GM19328 (cell line): ENCODE results near the gene ADAMTS13.

Experiments used
- ATAC-seq: cut with Tn5 transposase; IDR thresholded peaks from one replicate; pipeline ENCODE4 v1.9.1; 2021; ENCODE audit warnings: mild to moderate bottlenecking, moderate library complexity; ENCODE audit not compliant: unreplicated experiment

The ADAMTS13 gene

DNA sequence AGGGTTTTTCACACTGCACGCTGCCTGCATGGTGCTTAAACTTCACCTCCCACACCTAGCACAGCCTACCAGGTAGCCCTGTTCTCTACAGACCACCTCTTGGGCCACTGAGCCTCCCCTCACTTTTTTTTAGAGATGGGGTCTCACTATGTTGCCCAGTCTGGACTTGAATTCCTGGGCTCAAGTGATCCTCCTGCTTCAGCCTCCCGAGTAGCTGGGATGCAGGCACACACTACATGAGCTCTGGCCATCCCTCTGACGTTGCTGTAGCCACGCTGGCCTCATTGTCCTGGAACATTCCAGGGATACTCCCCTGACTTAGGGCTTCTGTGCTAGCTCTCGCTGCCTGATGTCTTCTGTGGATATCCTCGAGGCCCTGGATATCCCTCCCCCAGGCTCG is 30.4 kb downstream of the ADAMTS13 start:
- no peak for ATAC-seq

DNA sequence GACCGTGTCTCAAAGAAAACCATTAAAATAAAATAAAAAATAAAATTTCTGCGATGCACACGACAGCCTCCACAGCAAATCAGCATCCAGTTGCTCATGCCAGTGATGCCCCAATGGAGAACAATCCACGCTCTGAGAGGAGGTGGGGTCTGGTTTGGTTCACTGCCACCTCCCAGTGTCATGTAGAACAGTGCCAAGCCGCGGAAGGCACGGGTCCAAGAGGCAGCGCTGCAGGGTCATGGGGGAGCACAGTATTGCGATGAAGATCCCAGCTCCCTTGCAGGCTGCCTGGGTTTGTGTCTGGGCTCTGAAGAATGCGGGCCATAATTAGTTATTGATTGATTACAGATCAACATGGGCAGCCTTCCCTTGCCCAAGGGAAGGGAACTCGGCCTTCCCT is 31.5 kb downstream of the ADAMTS13 start:
- no peak for ATAC-seq

DNA sequence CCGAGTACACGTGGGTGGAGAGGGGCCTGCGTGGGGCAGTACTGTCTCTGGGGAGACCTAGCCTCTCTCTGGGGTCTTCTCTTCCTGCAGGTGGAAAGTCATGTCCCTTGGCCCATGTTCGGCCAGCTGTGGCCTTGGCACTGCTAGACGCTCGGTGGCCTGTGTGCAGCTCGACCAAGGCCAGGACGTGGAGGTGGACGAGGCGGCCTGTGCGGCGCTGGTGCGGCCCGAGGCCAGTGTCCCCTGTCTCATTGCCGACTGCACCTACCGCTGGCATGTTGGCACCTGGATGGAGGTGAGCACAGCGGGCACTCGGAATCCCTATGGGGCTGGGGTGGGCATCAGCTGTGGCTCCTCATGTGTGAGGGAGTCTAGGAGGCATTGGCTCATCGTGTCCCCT is 32.2 kb downstream of the ADAMTS13 start:
- no peak for ATAC-seq

DNA sequence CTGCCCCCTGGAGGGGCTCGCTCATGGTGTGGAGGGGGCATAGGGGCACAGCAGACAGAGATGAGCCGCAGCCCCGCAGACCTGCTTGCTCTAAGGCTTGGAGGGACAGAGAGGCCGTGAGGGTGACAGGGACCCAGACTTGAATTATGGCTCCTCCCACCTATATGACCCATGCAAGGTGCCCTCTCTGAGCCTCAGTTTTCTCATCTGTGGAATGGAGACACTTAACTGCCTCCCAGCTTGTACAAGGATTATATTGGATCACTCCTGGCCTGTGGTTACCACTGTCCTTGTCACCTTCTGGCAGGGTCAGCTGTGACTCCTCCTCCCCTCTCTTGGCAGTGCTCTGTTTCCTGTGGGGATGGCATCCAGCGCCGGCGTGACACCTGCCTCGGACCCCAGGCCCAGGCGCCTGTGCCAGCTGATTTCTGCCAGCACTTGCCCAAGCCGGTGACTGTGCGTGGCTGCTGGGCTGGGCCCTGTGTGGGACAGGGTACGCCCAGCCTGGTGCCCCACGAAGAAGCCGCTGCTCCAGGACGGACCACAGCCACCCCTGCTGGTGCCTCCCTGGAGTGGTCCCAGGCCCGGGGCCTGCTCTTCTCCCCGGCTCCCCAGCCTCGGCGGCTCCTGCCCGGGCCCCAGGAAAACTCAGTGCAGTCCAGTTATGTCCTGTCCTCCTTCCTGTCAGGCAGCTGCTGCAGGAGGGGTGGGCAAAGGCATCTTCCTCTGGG is 32.9 kb downstream of the ADAMTS13 start:
- no peak for ATAC-seq

DNA sequence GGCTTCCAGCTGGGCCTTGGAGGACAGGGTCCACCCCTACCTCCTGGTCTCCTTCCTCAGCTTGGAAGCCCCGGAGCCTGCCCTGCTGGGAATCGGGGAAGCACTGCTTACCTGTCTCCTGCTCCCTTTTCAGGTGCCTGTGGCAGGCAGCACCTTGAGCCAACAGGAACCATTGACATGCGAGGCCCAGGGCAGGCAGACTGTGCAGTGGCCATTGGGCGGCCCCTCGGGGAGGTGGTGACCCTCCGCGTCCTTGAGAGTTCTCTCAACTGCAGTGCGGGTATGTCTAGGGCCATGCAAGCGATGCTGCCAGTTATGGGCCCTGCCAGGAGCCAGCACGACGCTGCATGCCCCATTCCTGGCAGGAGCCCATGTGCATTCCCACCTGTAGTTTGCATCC is 33.8 kb downstream of the ADAMTS13 start:
- no peak for ATAC-seq

DNA sequence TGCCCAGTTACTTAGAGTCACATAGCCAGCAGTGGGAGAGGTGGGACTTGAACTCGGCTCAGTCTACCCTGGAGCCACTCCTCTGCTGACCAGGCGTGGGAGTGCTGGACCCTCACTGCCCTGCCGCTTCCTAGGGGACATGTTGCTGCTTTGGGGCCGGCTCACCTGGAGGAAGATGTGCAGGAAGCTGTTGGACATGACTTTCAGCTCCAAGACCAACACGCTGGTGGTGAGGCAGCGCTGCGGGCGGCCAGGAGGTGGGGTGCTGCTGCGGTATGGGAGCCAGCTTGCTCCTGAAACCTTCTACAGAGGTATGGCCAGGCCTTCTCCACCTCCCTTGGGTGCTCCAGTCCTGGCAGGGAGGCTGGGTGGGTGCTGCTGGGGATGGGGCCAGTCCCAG is 34.2 kb downstream of the ADAMTS13 start:
- no peak for ATAC-seq

DNA sequence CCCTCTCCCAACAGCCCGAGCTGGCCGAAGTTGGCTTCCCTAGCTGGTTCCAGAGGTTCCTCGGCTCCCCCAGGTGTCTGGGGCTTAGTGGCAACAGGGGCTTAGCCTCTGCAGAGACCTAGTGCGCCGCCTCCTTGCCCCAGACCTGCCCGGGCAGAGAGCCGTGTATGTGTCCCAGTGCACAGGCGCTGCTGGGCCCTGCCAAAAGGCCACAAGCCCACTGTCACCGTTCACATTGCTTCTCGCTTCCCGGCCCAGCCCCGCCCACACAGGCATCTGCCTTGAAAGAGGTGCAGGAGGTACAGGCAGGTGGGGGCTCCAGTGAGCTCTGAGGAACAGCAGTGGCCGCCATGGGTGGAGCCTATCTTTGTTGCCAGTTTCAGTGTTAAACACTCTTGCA is 35.1 kb downstream of the ADAMTS13 start:
- ATAC-seq = no peak

DNA sequence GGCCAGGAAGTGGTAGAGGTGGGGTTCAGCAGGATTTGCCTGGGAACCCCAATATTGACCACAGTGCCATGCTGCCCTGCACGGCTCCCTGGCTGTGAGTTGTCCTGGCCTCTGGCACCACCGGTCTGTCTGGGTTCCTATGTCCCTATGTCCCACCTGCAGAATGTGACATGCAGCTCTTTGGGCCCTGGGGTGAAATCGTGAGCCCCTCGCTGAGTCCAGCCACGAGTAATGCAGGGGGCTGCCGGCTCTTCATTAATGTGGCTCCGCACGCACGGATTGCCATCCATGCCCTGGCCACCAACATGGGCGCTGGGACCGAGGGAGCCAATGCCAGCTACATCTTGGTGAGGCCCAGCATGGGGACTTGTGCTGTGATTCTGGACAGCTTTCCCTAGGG is 35.6 kb downstream of the ADAMTS13 start:
- ATAC-seq = no peak

DNA sequence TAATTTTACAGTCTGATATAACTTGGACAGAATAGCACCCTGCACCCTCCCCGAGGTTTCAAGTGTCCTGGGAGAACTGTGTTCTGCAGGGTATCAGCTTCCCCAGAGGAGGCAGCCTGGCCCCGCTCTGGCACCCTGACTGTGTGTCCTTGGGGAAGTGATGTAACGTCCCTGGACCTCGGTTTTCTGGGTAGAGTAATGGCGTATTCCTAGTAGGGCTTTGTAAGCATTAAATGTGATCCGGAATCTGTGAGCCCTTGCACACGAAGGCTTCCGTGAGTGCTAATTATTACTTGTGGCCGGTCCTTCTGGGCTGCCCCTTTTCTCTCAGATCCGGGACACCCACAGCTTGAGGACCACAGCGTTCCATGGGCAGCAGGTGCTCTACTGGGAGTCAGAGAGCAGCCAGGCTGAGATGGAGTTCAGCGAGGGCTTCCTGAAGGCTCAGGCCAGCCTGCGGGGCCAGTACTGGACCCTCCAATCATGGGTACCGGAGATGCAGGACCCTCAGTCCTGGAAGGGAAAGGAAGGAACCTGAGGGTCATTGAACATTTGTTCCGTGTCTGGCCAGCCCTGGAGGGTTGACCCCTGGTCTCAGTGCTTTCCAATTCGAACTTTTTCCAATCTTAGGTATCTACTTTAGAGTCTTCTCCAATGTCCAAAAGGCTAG is 36.6 kb downstream of the ADAMTS13 start:
- no peak for ATAC-seq

DNA sequence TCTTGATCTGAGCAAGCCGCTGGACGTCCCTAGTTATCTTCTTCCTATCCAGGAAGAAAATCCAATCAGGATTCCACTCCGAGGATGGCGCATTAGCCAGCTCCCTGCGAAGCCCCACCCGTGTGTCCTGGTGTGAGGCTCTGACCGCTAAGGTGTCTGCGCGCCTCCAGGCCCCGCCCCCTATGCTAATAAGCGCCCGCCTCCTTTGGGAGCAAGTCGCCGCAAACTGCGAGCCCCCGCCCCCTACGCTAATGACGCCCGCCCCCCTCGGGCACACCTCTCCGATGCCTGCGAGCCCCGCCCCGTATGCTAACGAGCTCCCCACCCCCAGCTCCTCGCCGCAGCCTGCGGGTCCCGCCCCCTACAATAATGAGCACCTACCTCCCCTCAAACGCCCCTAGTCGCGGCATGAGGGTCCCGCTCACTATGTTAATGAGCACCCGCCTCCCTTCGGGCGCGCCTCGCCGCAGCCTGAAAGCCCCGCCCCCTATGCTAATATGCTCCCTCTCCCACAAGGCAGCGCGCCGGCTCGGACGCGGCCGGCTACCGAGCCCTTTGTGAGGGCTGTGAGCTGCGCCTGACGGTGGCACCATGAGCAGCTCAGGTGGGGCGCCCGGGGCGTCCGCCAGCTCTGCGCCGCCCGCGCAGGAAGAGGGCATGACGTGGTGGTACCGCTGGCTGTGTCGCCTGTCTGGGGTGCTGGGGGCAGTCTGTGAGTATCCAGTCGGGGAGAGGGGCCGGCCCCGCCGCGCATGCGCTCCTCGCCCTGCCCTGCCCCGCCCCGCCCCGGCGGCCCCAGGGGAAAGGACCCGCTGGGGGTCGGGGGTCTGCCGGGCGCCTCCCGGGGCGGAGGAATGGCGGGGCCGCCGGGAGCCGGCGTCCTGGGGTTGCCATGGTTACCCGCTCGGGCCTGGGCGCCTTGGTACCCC is 37.6 kb downstream of the ADAMTS13 start, which contains the start of gene CACFD1:
CACFD1 (plus strand) TSS at position 503 of the 929 bp plus-strand sequence; CDS start at position 592, 89 bp downstream.
- peak; percentile 82 for ATAC-seq

DNA sequence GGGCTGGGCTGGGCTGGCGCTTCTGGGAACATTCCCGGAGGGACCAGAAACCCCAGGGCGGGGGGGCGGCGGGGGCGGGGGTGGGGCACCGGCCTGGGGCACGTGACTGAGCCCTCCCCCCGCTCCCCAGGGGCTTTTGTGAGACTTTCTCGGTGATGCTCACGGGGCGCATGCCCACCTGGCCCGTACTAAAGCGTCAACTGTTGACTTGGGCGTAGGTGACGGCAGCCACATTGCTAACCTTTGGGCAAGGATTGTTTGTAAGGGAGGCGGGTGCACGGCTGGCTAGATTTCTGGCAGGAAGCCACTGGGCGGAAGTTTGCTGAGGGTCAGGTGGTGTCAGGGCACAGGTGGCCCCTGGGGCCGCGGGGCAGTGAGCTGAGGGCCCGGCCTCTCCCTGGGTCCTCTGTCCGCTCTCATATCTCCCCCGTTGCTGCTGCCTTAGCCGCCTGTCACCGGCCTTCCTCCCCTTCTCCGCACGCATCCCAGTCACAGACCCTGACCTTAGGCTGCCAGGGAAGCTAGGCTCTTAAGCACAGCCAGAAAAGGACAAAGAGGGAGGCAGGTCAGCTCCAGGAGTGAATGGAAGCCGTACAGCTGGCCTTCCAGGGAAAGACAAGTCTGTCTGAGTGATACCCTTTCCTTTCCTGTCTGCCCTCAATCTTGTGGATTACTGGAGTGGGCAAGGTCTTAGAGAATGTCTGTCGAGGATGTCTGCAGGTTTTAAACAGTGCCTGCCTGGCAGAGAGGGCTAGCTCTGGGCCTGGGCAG is 38.4 kb downstream of the ADAMTS13 start:
- ATAC-seq = peak; percentile 8

DNA sequence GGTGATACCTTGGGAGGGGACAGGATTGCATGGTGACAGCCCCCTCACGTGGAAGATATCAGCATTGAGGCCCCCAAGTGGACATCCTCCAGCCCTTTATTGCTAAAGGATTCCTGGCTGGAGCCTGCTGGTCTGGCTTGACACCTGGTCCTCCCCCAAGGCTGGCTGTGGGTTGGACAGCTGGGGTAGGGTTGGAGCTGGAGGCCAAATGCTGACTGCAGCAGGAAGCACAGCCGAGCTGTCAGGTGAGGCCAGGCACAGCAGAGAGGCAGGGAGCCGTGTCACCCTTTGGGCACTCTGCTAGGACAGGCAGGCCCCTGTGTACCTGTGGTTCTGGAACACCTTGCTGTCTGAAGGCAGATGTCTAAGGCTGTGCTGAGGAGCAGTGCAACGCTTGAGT is 39.8 kb downstream of the ADAMTS13 start:
- no peak for ATAC-seq

DNA sequence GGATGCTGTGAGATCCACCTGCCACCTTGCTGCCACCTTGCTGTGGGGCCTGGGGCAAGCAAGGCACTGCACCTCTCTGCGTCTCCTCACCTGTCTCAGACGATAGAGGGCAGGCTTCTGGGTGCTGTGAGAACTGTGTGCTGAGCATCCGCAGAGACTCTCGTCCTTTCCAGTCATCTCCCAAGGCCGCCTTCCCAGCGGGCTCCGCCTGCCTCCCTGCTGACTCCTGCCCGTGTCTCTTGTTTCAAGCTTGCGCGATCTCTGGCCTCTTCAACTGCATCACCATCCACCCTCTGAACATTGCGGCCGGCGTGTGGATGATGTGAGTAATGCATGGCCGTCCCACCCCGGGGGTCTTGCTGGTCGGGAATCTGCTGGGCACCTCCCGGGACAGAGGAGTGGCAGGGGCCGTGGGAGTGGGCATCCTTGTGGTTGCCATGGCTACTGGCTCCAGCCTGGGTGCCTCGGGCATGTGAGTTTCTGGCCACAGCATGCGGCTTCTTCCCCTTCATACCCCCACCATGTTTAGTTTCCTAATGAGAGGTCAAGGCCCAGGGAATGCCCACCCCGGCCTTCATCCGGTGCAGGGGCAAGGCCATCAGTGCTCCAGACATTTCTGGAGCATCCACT is 41.2 kb downstream of the ADAMTS13 start:
- no peak for ATAC-seq

DNA sequence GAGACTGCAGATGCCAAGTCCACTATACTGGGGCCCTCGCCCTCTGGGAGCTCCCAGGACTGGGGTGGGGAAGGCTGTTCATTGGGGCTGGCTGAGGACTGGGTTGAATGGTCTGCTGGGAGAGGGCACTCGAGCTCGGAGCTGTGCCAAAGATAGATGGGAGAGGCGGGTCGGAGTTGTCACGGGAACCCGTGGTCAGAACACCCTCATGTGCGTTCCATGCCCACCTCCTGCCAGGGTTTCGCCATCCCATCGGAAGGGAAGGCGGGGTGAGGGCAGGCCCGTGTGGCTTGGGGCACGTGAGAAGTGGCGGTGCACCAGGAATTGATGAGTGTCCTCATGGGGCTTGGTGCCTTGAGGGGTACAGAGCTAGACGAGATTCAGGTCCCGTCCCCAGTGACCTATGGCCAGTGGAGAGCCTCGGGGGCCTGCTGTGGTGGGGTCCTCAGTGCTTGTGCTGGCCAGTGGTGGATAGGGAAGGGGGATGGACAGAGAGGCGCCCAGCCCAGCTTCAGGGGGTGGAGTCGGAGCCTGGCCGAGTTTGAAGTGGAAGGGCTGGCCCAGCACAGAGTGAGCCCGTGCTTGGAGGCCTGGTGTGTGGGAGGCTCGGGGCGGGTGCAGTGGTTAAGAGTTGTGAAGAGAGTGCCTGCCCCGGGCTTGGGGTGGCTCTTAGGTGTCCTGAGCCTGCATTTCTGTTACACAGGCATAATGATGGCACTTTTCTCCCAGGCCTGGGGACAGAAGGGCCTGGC is 41.9 kb downstream of the ADAMTS13 start:
- no peak for ATAC-seq

DNA sequence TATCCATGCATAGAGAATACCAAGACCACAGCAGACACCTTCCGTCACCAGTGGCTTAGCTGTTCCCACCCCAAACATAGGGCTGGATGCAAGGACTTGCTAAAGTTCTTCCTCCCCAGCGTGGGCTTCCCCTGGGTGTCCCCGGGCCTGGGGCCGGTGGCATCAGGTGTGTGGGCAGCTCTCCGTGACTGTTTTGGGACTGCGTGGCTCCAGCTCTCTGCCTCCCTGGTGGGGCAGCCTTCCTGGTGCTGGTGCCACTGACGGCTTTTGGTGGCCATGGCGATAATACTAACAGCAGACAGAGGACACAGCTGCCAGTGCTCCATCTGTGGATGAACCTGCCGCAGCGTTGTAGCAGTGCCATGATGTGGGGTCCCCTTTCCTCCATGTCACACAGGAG is 42.5 kb downstream of the ADAMTS13 start:
- no peak for ATAC-seq

DNA sequence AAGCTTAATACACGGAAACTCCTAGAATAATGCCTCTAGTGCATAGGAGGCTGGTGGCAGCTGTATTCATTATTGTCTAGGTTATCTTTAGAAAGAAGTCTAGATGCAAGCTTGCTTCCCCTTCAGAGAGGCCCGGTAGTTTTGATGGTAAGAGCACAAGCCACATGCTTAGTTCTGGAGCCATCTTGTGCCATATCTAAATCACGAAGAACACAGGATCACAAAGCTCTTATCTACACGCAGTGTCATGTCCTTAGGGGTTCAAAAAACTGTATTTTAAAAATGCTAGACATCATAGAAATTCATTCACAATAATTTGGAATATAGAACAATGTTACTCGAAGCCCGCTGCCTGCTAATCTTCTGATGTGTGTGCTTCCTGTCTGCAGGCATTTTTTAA is 43.8 kb downstream of the ADAMTS13 start:
- ATAC-seq = no peak

DNA sequence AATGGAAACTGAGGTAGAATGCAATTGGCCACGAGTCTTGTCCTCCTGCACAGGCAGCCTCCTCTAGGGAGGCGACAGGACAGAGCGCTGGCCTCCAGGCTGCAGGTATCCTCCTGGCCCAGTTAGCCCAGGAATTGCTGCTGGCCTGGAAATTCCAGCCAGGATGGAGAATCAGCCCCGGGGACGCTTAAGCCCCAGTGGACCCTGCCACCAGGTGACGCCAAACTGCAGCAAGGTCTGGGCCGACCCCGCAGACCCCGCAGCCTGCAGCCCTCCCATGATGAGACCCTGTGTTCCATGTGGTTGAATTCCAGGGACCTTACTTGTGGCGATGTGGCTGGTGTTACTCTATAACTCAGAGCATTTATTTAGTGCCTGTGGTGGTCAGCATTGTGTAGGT is 44.9 kb downstream of the ADAMTS13 start:
- ATAC-seq = no peak

DNA sequence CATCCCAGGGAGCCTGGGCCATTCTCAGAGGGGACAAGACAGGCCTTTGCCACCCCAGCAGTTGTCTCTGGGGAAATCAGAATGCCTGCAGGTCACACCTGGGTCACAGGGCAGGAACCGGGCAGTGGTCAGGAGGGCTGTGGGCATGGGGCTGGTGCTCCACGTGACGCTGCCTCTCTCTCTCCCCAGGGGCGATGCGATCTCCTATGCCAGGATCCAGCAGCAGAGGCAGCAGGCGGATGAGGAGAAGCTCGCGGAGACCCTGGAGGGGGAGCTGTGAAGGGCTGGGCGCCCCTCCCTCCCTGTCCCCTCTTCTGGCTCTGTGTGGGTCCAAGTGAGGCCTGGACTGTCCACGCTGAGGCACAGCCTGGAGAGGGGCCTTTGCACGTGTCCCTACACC is 46.2 kb downstream of the ADAMTS13 start:
- ATAC-seq = no peak

DNA sequence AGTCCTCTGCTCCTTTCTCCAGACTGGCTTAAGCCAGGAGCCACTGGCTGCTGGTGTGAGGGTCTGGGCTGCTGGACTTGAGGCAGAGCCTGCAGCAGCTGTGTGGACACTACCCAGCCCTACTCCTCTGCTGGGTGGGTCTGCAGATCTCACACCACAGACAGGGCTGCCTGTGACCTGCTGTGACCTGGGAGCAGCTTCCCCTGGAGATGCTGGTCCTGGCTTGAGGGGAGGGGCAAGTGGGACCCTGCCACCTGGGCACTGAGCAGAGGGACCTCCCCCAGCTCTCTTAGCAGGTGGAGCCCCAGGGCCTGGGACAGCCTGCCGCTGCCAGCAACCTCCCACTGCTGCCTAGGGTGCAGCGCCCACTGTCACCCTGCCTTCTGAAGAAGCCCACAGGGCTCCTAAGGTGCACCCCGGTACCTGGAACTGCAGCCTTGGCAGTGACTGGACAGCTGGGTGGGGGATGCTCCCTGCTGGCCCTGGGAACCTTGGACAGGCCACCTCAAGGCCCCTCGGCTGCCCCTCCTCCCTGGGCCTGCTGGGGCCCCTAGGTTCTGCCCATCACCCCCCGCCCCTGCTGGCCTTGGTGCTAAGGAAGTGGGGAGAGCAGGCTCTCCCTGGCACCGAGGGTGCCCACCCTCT is 46.7 kb downstream of the ADAMTS13 start:
- no peak for ATAC-seq
